Right lobe of liver (tissue), 4 donors: ENCODE data around the gene PLLP.

ENCODE experiments used
- POLR2A ChIP-seq: fragments of 450-650 bp; IDR thresholded peaks from one replicate; pipeline ENCODE4 v1.6.1; 2017; ENCODE audit warnings: antibody characterized with exemption, mild to moderate bottlenecking
- TF ChIP-seq, protein P1 (sequence below), 4 donors: fragments of 200-600 bp in 3 of 4; fragments of 450-650 bp in 1 of 4; IDR thresholded peaks; one replicate each; pipeline versions ENCODE4 v1.5.1 to v1.8.0; 2016 to 2022; ENCODE audit warnings: antibody characterized with exemption in 4 of 4, mild to moderate bottlenecking in 2 of 4
- donor health status: DM: no; HTN: no; CAD: no.
- donor health status: DM: no; HTN: no; CAD: no.
- donor health status: DM: no; HTN: yes; CAD: no.

DNA sequence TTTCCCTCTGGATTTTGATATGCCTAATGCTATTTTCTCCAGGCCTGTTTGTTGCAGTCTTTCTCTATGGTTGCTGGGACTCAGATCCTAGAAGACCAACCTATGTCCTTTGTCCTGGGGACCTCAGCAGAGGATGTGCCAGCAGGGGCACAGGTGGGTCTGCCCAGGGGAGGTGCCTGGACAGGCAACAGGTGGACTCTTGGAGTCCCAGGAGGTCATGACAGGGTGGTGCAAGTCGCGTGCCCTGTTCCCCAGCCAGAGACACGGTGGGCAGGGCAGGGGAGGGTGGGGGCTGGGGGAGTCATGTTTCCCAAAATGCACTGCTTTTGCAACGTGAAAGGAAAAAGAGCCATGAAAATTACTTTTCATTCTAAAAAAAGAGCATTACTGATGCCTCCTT lies 26.3 kb upstream of the PLLP start:
- TF ChIP-seq, protein P1, sequence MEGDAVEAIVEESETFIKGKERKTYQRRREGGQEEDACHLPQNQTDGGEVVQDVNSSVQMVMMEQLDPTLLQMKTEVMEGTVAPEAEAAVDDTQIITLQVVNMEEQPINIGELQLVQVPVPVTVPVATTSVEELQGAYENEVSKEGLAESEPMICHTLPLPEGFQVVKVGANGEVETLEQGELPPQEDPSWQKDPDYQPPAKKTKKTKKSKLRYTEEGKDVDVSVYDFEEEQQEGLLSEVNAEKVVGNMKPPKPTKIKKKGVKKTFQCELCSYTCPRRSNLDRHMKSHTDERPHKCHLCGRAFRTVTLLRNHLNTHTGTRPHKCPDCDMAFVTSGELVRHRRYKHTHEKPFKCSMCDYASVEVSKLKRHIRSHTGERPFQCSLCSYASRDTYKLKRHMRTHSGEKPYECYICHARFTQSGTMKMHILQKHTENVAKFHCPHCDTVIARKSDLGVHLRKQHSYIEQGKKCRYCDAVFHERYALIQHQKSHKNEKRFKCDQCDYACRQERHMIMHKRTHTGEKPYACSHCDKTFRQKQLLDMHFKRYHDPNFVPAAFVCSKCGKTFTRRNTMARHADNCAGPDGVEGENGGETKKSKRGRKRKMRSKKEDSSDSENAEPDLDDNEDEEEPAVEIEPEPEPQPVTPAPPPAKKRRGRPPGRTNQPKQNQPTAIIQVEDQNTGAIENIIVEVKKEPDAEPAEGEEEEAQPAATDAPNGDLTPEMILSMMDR (IDR thresholded peaks at IDR 0.05): no peak
- TF ChIP-seq POLR2A: no peak
